SK-N-SH treated with all-trans-retinoic acid at 6 μM for 48 hours (cell line): ENCODE results near the gene COG3.

Experiments used
- ARNTL ChIP-seq: fragments of 450-650 bp; formaldehyde crosslinking; IDR thresholded peaks from 2 replicates; pipeline ENCODE4 v1.5.0; 2020; ENCODE audit warnings: low read depth, mild to moderate bottlenecking, moderate library complexity, borderline replicate concordance
- BACH2 ChIP-seq: fragments of 250-450 bp; sonication (Bioruptor Pico); IDR thresholded peaks from 2 replicates; pipeline ENCODE4 v1.9.0; 2021; ENCODE audit warnings: mild to moderate bottlenecking, borderline replicate concordance
- GLIS3 ChIP-seq: fragments of 250-450 bp; sonication (Bioruptor Pico); IDR thresholded peaks from 2 replicates; pipeline ENCODE4 v1.5.0; 2020; ENCODE audit warnings: mild to moderate bottlenecking, moderate library complexity
- PATZ1 ChIP-seq: fragments of 250-450 bp; sonication (Bioruptor Pico); IDR thresholded peaks from 2 replicates; pipeline ENCODE4 v1.8.0; 2020; ENCODE audit warnings: mild to moderate bottlenecking, moderate library complexity, borderline replicate concordance
- PPARA ChIP-seq: fragments of 250-450 bp; sonication (Bioruptor Pico); IDR thresholded peaks from 2 replicates; pipeline ENCODE4 v1.5.0; 2020; ENCODE audit warnings: mild to moderate bottlenecking, borderline replicate concordance
- TOX ChIP-seq: fragments of 250-450 bp; sonication (Bioruptor Pico); IDR thresholded peaks from 2 replicates; pipeline ENCODE4 v1.8.0; 2021; ENCODE audit warnings: mild to moderate bottlenecking, moderate library complexity, borderline replicate concordance
- ZC3H10 ChIP-seq: fragments of 250-450 bp; sonication (Bioruptor Pico); IDR thresholded peaks from 2 replicates; pipeline ENCODE4 v1.5.1; 2021; ENCODE audit warnings: mild to moderate bottlenecking, moderate library complexity
- ZNF565 ChIP-seq: fragments of 450-650 bp; formaldehyde crosslinking; conservative IDR thresholded peaks from 2 replicates; pipeline ENCODE4 v1.5.0; 2020; ENCODE audit warnings: low read depth, mild to moderate bottlenecking, moderate library complexity
- TF ChIP-seq, protein P1 (sequence below): fragments of 250-450 bp; sonication (Bioruptor Pico); IDR thresholded peaks from 2 replicates; pipeline ENCODE4 v1.5.0; 2020; ENCODE audit warnings: mild to moderate bottlenecking, moderate library complexity

DNA sequence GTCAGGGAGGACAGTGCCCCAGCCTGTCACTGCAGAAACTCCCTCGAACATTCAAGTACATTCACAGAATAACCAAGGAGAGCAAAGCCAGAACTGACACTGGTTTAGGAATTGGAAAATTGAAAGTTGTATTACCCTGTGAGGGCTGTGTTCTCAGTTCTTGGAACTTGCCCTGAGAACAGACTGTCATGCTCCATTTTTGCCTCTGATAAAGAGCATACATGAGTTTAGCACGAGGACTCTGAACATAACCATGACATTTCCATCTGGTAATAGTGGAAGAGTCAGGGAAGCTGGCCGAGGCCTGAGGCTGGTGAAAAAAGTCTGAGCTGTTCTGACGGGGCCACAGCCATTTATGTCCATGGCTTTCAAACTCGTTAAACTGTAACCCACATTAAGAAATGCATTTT lies 31.4 kb upstream of the COG3 start:
- TF ChIP-seq, protein P1, sequence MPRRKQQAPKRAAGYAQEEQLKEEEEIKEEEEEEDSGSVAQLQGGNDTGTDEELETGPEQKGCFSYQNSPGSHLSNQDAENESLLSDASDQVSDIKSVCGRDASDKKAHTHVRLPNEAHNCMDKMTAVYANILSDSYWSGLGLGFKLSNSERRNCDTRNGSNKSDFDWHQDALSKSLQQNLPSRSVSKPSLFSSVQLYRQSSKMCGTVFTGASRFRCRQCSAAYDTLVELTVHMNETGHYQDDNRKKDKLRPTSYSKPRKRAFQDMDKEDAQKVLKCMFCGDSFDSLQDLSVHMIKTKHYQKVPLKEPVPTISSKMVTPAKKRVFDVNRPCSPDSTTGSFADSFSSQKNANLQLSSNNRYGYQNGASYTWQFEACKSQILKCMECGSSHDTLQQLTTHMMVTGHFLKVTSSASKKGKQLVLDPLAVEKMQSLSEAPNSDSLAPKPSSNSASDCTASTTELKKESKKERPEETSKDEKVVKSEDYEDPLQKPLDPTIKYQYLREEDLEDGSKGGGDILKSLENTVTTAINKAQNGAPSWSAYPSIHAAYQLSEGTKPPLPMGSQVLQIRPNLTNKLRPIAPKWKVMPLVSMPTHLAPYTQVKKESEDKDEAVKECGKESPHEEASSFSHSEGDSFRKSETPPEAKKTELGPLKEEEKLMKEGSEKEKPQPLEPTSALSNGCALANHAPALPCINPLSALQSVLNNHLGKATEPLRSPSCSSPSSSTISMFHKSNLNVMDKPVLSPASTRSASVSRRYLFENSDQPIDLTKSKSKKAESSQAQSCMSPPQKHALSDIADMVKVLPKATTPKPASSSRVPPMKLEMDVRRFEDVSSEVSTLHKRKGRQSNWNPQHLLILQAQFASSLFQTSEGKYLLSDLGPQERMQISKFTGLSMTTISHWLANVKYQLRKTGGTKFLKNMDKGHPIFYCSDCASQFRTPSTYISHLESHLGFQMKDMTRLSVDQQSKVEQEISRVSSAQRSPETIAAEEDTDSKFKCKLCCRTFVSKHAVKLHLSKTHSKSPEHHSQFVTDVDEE (CRISPR knock-in tag): no peak
- no peak for TF ChIP-seq PATZ1
- TF ChIP-seq TOX (CRISPR knock-in tag): no peak
- no peak for TF ChIP-seq PPARA (CRISPR knock-in tag)
- TF ChIP-seq ZC3H10 (CRISPR knock-in tag): no peak
- no peak for TF ChIP-seq ZNF565 (CRISPR knock-in tag)
- no peak for TF ChIP-seq BACH2 (CRISPR knock-in tag)
- no peak for TF ChIP-seq ARNTL
- no peak for TF ChIP-seq GLIS3 (CRISPR knock-in tag)
